Neuronal stem cell (in vitro differentiated cells): ENCODE data around the gene ANKRD36.
A peak's percentile ranks its signal among the peaks of the same experiment; 100 is the strongest.
"Not testable (repeated sequence)": the region's sequence is repeated elsewhere in the genome, so short reads cannot be mapped to it uniquely, and the experiment has no call there.

Experiments
- DNase-seq: peaks from one replicate; pipeline ENCODE4 v3.0.0-alpha.2; 2013; ENCODE audit warnings: low spot score
- H2AFZ ChIP-seq: one replicate; pipeline ENCODE4 v1.6.1; 2013; ENCODE audit warnings: mild to moderate bottlenecking, low read length, inconsistent platforms
- H2AK5ac ChIP-seq: 2 replicates; pipeline ENCODE4 v1.6.1; 2013; ENCODE audit warnings: low read depth, mild to moderate bottlenecking, inconsistent platforms, low read length, moderate library complexity, mixed read lengths
- H2BK120ac ChIP-seq: 2 replicates; pipeline ENCODE4 v1.6.1; 2013; ENCODE audit warnings: low read depth, mild to moderate bottlenecking, inconsistent platforms, low read length, moderate library complexity, mixed read lengths
- H2BK12ac ChIP-seq: one replicate; pipeline ENCODE4 v1.6.1; 2013; ENCODE audit warnings: low read length, inconsistent platforms
- H2BK15ac ChIP-seq: 2 replicates; pipeline ENCODE4 v1.6.1; 2013; ENCODE audit warnings: mild to moderate bottlenecking, low read length, inconsistent platforms, mixed read lengths
- H2BK5ac ChIP-seq: one replicate; pipeline ENCODE4 v1.6.1; 2013; ENCODE audit warnings: inconsistent platforms, mild to moderate bottlenecking, low read length, moderate library complexity
- H3K14ac ChIP-seq: one replicate; pipeline ENCODE4 v1.6.1; 2013; ENCODE audit warnings: low read length, inconsistent platforms
- H3K18ac ChIP-seq: 2 replicates; pipeline ENCODE4 v1.6.1; 2013; ENCODE audit warnings: low read length, inconsistent platforms
- H3K23ac ChIP-seq: 2 replicates; pipeline ENCODE4 v1.6.1; 2013; ENCODE audit warnings: low read depth, mild to moderate bottlenecking, mixed read lengths, low read length, inconsistent platforms; ENCODE audit not compliant: poor library complexity
- H3K27ac ChIP-seq: replicated peaks from 3 replicates; pipeline ENCODE4 v1.5.1; 2013; ENCODE audit warnings: low read length, inconsistent platforms
- H3K27me3 ChIP-seq, 3 experiments: 2 replicates each; pipeline ENCODE4 v1.6.1; 2013; ENCODE audit warnings: low read length in 3 of 3, mild to moderate bottlenecking in 2 of 3, inconsistent platforms in 1 of 3, low read depth in 1 of 3, mixed read lengths in 1 of 3, moderate library complexity in 1 of 3; ENCODE audit not compliant: control insufficient read depth in 3 of 3, insufficient read depth in 3 of 3
- H3K36me3 ChIP-seq, 2 donors: replicated peaks in 1 of 2; 2 replicates each; pipeline ENCODE4 v1.6.1; 2013; ENCODE audit warnings: low read length in 2 of 2; ENCODE audit not compliant: control insufficient read depth in 2 of 2, insufficient read depth in 2 of 2
- H3K4ac ChIP-seq: 2 replicates; pipeline ENCODE4 v1.6.1; 2013; ENCODE audit warnings: inconsistent platforms, mild to moderate bottlenecking, low read length, moderate library complexity
- H3K4me1 ChIP-seq, 2 donors: 1 replicate in 1 of 2; 2 replicates in 1 of 2; pipeline ENCODE4 v1.6.1; 2013; ENCODE audit warnings: low read length in 2 of 2, low read depth in 1 of 2; ENCODE audit not compliant: control insufficient read depth in 2 of 2, insufficient read depth in 1 of 2
- H3K4me2 ChIP-seq: one replicate; pipeline ENCODE4 v1.6.1; 2013; ENCODE audit warnings: mild to moderate bottlenecking, low read length, inconsistent platforms; ENCODE audit not compliant: insufficient read depth, poor library complexity, severe bottlenecking
- H3K4me3 ChIP-seq, 2 donors: 2 replicates each; pipeline ENCODE4 v1.5.1; 2013; ENCODE audit warnings: low read length in 2 of 2, mild to moderate bottlenecking in 2 of 2, inconsistent platforms in 1 of 2, moderate library complexity in 1 of 2
- H3K79me1 ChIP-seq: one replicate; pipeline ENCODE4 v1.6.1; 2013; ENCODE audit warnings: low read depth, mild to moderate bottlenecking, inconsistent platforms, low read length, moderate library complexity
- H3K9ac ChIP-seq: one replicate; pipeline ENCODE4 v1.6.1; 2013; ENCODE audit warnings: mild to moderate bottlenecking, low read depth, low read length, inconsistent platforms; ENCODE audit not compliant: poor library complexity
- H3K9me3 ChIP-seq, 2 donors: replicated peaks in 1 of 2; 2 replicates each; pipeline versions ENCODE3 to v1.6.1; 2013; ENCODE audit warnings: low read length in 2 of 2, mild to moderate bottlenecking in 2 of 2, inconsistent platforms in 1 of 2, low read depth in 1 of 2, mixed read lengths in 1 of 2, moderate library complexity in 1 of 2; ENCODE audit not compliant: control insufficient read depth in 2 of 2, insufficient read depth in 1 of 2
- H4K8ac ChIP-seq: one replicate; pipeline ENCODE4 v1.6.1; 2013; ENCODE audit warnings: low read depth, mild to moderate bottlenecking, inconsistent platforms, low read length, moderate library complexity
- H4K91ac ChIP-seq: one replicate; pipeline ENCODE4 v1.6.1; 2013; ENCODE audit warnings: low read length, low read depth, mild to moderate bottlenecking, inconsistent platforms; ENCODE audit not compliant: poor library complexity
- WGBS, 2 donors: extraction: QIAGEN DNeasy Blood & Tissue Kit; methylation state at CpG; one replicate each; pipeline ENCODE4 v1.1.7; 2013; ENCODE audit warnings: missing lambda C conversion rate in 2 of 2, mixed read lengths in 1 of 2; ENCODE audit not compliant: insufficient read length in 2 of 2, insufficient replicate concordance in 1 of 2; ENCODE audit errors: extremely low coverage in 2 of 2; 5-methylcytosine and 5-hydroxymethylcytosine counted together

Gene ANKRD36

GRCh38 chr2:97098786-97099372 is 14.1 kb upstream of the ANKRD36 start:
- not testable (repeated sequence) for H2BK5ac ChIP-seq, H3K14ac ChIP-seq, H3K23ac ChIP-seq, H2BK120ac ChIP-seq, H4K8ac ChIP-seq, H3K27ac ChIP-seq, H3K4me3 ChIP-seq, H3K4ac ChIP-seq, H4K91ac ChIP-seq, H2BK15ac ChIP-seq, H3K9ac ChIP-seq, H3K36me3 ChIP-seq, H3K18ac ChIP-seq, DNase-seq, H3K9me3 ChIP-seq, H3K4me1 ChIP-seq, H3K4me2 ChIP-seq, H2BK12ac ChIP-seq, H2AFZ ChIP-seq, H2AK5ac ChIP-seq, H3K79me1 ChIP-seq, H3K27me3 ChIP-seq
- no CpG with 5 or more reads among the region's 3 CpGs for WGBS, 2 donors

- not testable (repeated sequence) for H3K4me2 ChIP-seq, H3K4ac ChIP-seq, H3K79me1 ChIP-seq, H3K9ac ChIP-seq, H3K4me1 ChIP-seq, H3K4me3 ChIP-seq, H3K27ac ChIP-seq, H2BK120ac ChIP-seq, H3K23ac ChIP-seq, H3K27me3 ChIP-seq, H3K14ac ChIP-seq, H2AFZ ChIP-seq, H2BK12ac ChIP-seq, H3K36me3 ChIP-seq, H2BK15ac ChIP-seq, H3K18ac ChIP-seq, H4K8ac ChIP-seq, DNase-seq, H4K91ac ChIP-seq, H3K9me3 ChIP-seq, H2BK5ac ChIP-seq, H2AK5ac ChIP-seq
- WGBS, 2 donors = no CpG with 5 or more reads among the region's 2 CpGs
These were observed 6.1 kb upstream of the ANKRD36 start for GRCh38 chr2:97106878-97107277.

DNA sequence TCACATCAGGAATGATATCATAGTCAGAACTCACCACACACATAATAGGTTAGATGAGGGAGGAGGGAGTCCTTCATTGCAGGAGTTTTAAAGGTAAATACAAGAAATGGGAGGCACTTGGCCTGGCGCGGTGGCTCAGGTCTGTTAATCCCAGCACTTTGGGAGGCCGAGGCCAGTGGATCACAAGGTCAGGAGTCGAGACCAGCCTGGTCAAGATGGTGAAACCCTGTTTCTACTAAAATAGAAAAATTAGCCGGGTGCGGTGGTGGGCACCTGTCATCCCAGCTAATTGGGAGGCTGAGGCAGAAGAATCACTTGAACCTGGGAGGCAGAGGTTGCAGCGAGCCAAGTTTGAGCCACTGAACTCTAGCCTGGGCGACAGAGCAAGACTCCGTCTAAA is 1.7 kb upstream of the ANKRD36 start:
- not testable (repeated sequence) for H3K9ac ChIP-seq, H3K23ac ChIP-seq, H3K27ac ChIP-seq, H3K4me2 ChIP-seq, H2AK5ac ChIP-seq, H2BK15ac ChIP-seq, H4K91ac ChIP-seq, H2BK120ac ChIP-seq, H4K8ac ChIP-seq, H3K36me3 ChIP-seq, H3K4me3 ChIP-seq, H3K18ac ChIP-seq, H3K79me1 ChIP-seq, H2AFZ ChIP-seq, DNase-seq, H3K14ac ChIP-seq, H3K4me1 ChIP-seq, H3K4ac ChIP-seq, H3K9me3 ChIP-seq, H3K27me3 ChIP-seq, H2BK5ac ChIP-seq, H2BK12ac ChIP-seq
- no CpG with 5 or more reads among the region's 9 CpGs for WGBS, 2 donors

DNA sequence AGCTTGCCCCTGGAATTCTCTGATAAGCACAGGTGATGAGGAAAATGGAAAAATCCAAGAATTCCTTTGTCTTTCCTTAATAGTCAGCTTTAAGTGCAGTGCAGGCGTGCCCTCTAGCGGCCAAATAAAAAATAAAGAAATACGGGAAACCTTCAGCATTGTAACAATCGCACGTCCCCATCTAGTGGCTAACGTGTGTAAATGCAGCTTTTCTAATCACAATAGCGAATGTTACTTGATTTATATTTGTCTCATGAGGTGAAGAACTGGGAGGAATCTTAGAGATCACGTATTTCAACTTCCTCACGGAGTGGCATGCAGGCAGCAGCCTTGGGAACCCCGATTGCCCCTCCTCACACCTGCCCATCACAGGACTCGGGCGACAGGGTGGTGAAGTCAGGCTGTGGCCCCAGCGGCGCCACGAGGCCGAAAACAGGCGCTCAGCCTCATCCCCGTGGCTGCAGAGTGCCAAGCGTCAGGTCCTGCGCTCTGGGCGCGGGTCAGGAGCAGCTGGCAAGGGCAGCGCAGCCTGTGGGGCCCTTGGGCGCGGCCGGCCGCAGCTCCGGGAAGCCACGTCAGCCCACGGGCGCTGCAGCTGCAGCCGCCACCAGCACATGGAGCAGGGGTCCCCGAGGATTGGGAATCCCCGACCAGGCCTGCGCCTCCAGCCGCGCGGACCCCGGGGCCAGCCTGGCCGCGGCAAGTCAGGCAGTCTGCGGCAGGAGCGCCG is 468 bp upstream of the ANKRD36 start:
- no CpG with 5 or more reads among the region's 44 CpGs for WGBS, 2 donors

More for the DNA sequence above, 468 bp upstream of the ANKRD36 start:
- not testable (repeated sequence) for H3K36me3 ChIP-seq, H3K14ac ChIP-seq, H3K4me1 ChIP-seq, H3K4ac ChIP-seq, H3K27me3 ChIP-seq, H3K79me1 ChIP-seq, H2BK120ac ChIP-seq, H2BK5ac ChIP-seq, H2BK15ac ChIP-seq, H2BK12ac ChIP-seq, H2AK5ac ChIP-seq, H3K9me3 ChIP-seq, H4K91ac ChIP-seq, H3K23ac ChIP-seq
- DNase-seq = peak; percentile 61
- H3K18ac ChIP-seq = peak overlapping the region; percentile 89
- peak overlapping the region; percentile 96 for H3K9ac ChIP-seq
- H2AFZ ChIP-seq = peak overlapping the region; percentile 100
- H3K4me2 ChIP-seq = peak overlapping the region; percentile 97
- H3K27ac ChIP-seq = peak overlapping the region; percentile 66
- H4K8ac ChIP-seq = peak overlapping the region; percentile 92
- H3K4me3 ChIP-seq = peak overlapping the region; percentile 65 to 94
